HepG2 (cell line): ENCODE data around the gene PLOD3. TPM values are rescaled to one million over a fixed set of nuclear protein-coding genes. Genes with fewer than 3 reads are reported as not detected.

Experiments used
- BCLAF1 ChIP-seq: fragments of 450-650 bp; IDR thresholded peaks from 2 replicates; pipeline ENCODE4 v1.6.1; 2017; ENCODE audit warnings: mild to moderate bottlenecking
- CBFB ChIP-seq: sonication (generic); formaldehyde crosslinking; IDR thresholded peaks from 2 replicates; pipeline ENCODE4 v1.4.0; 2020; ENCODE audit warnings: missing genetic modification reagents
- CREM ChIP-seq, 2 experiments: sonication (generic) in 1 of 2; formaldehyde crosslinking in 1 of 2; IDR thresholded peaks; 2 replicates each; pipeline versions ENCODE4 v1.4.0 to v1.6.1; 2016 to 2020; ENCODE audit warnings: antibody characterized with exemption in 1 of 2, mild to moderate bottlenecking in 1 of 2, missing genetic modification reagents in 1 of 2
- GABPB1 ChIP-seq: IDR thresholded peaks from 2 replicates; pipeline ENCODE4 v1.6.1; 2016; ENCODE audit warnings: mild to moderate bottlenecking, missing genetic modification reagents, moderate library complexity, missing compliant biosample characterization
- HDAC6 ChIP-seq: fragments of 200-600 bp; sonication (generic); IDR thresholded peaks from 2 replicates; pipeline ENCODE4 v1.7.0; 2017; ENCODE audit warnings: mild to moderate bottlenecking, antibody characterized with exemption, low read length, low read depth
- HIVEP1 ChIP-seq: sonication (generic); formaldehyde crosslinking; IDR thresholded peaks from 2 replicates; pipeline ENCODE4 v1.4.0; 2020; ENCODE audit warnings: mild to moderate bottlenecking, missing genetic modification reagents
- LRRFIP1 ChIP-seq: sonication (generic); formaldehyde crosslinking; conservative IDR thresholded peaks from 2 replicates; pipeline ENCODE4 v1.4.0; 2020; ENCODE audit warnings: missing genetic modification reagents
- NFATC3 ChIP-seq: sonication (generic); formaldehyde crosslinking; IDR thresholded peaks from 2 replicates; pipeline ENCODE4 v1.5.1; 2020; ENCODE audit warnings: mild to moderate bottlenecking, missing genetic modification reagents
- PHF20 ChIP-seq: sonication (generic); formaldehyde crosslinking; IDR thresholded peaks from 2 replicates; pipeline ENCODE4 v1.5.0; 2020; ENCODE audit warnings: mild to moderate bottlenecking, missing genetic modification reagents
- PRDM4 ChIP-seq: sonication (generic); formaldehyde crosslinking; IDR thresholded peaks from 2 replicates; pipeline ENCODE4 v1.9.0; 2021; ENCODE audit warnings: missing genetic modification reagents, borderline replicate concordance
- RFX5 ChIP-seq: IDR thresholded peaks from 2 replicates; pipeline ENCODE4 v1.6.1; 2011; ENCODE audit warnings: low read depth, low read length, improper control_type of control experiment
- SOX5 ChIP-seq: IDR thresholded peaks from 2 replicates; pipeline ENCODE4 v1.6.1; 2016; ENCODE audit warnings: borderline replicate concordance
- TIGD3 ChIP-seq: sonication (generic); formaldehyde crosslinking; IDR thresholded peaks from 2 replicates; pipeline ENCODE4 v1.5.1; 2020; ENCODE audit warnings: mild to moderate bottlenecking, missing genetic modification reagents, borderline replicate concordance
- YEATS4 ChIP-seq: sonication (generic); formaldehyde crosslinking; IDR thresholded peaks from 2 replicates; pipeline ENCODE4 v1.4.0; 2020; ENCODE audit warnings: missing genetic modification reagents, borderline replicate concordance
- ZFP1 ChIP-seq: IDR thresholded peaks from 2 replicates; pipeline ENCODE4 v1.6.1; 2016
- ZNF3 ChIP-seq: IDR thresholded peaks from 2 replicates; pipeline ENCODE4 v1.7.0; 2017; ENCODE audit warnings: inconsistent platforms
- ZNF468 ChIP-seq: sonication (generic); formaldehyde crosslinking; IDR thresholded peaks from 2 replicates; pipeline ENCODE4 v1.8.0; 2022; ENCODE audit warnings: mild to moderate bottlenecking, moderate library complexity, missing genetic modification reagents
- ZNF556 ChIP-seq: sonication (generic); formaldehyde crosslinking; IDR thresholded peaks from 2 replicates; pipeline ENCODE4 v1.4.0; 2020; ENCODE audit warnings: mild to moderate bottlenecking, missing genetic modification reagents, borderline replicate concordance
- ZNF576 ChIP-seq: sonication (generic); formaldehyde crosslinking; IDR thresholded peaks from 2 replicates; pipeline ENCODE4 v1.4.0; 2020; ENCODE audit warnings: mild to moderate bottlenecking, missing genetic modification reagents
- ZNF781 ChIP-seq: sonication (generic); formaldehyde crosslinking; IDR thresholded peaks from 2 replicates; pipeline ENCODE4 v1.5.1; 2020; ENCODE audit warnings: borderline replicate concordance, mild to moderate bottlenecking, missing genetic modification reagents; ENCODE audit errors: not compliant biosample characterization
- polyA plus RNA-seq, 8 experiments: library from polyadenylated mRNA; depleted of rRNA in 3 of 8; stranded (reverse) in 7 of 8; unstranded in 1 of 8; fragments of >200 nt; fragmentation: Illumina TruSeq in 4 of 8; extraction: Trizol in 4 of 8; gene quantifications; 2 replicates each; pipeline versions ENCODE4 v1.2.1 to v1.2.3, GENCODE V29; 2011 to 2016; ENCODE audit warnings: low read depth in 4 of 8, missing spikeins in 1 of 8, mixed read lengths in 1 of 8; ENCODE audit not compliant: insufficient read depth in 1 of 8
- total RNA-seq, 5 experiments: library from RNA; depleted of rRNA; stranded (reverse); fragments of >200 nt; fragmentation: Illumina TruSeq; extraction: Trizol; gene quantifications; 2 replicates each; pipeline ENCODE4 v1.2.3, GENCODE V29; 2016; ENCODE audit warnings: low read depth in 1 of 5

Gene PLOD3
- total and polyA plus RNA-seq, 2 of the 13 experiments (the other 11 are each of a cell fraction or from before 2014, with no cell fraction given) = 65.8 to 67.4 TPM

- TF ChIP-seq PRDM4 (CRISPR knock-in tag) (peak; percentile 20; the same call in 1 of the 2 replicates), HDAC6 (no peak), RFX5 (0 out of 2 replicates have a peak, but pooled peaks have one; percentile 9), BCLAF1 (no peak), CREM (IDR thresholded peaks at IDR 0.05) (peak; percentile 94), CREM (CRISPR knock-in tag; IDR thresholded peaks at IDR 0.05) (no peak), YEATS4 (peak; percentile 71), ZNF781 (CRISPR knock-in tag) (peak; percentile 21), TIGD3 (CRISPR knock-in tag) (peak; percentile 31; the same call in 1 of the 2 replicates), ZNF3 (CRISPR knock-in tag) (no peak), NFATC3 (CRISPR knock-in tag) (no peak; the same call in 1 of the 2 replicates), ZNF576 (CRISPR knock-in tag) (0 out of 2 replicates have a peak, but pooled peaks have one; percentile 22), PHF20 (peak; percentile 88), ZNF556 (no peak), GABPB1 (peak; percentile 97), CBFB (CRISPR knock-in tag) (no peak), ZNF468 (CRISPR knock-in tag) (no peak), HIVEP1 (CRISPR knock-in tag) (no peak; the same call in 1 of the 2 replicates), SOX5 (no peak), LRRFIP1 (CRISPR knock-in tag) (no peak), ZFP1 (CRISPR knock-in tag) (0 out of 2 replicates have a peak, but pooled peaks have one; percentile 12)
These were observed 27.2 kb upstream of the PLOD3 start, which contains the start of gene FIS1 (continued) for GRCh38 chr7:101244375-101245146.
